Activated T-helper 2 cell treated with anti-CD3 and anti-CD28 coated beads, Interferon-gamma antibody, Interleukin-2, Interleukin-4, amounts not matched to agents 10 μg/mL and 5 μg/mL and 100 μg/mL, durations not matched to agents 14 hours and 24 hours and 36 hours (primary cell): ENCODE measurements around the gene MUC6. TPM values are rescaled to one million over a fixed set of nuclear protein-coding genes. Genes with fewer than 3 reads are reported as not detected.
"Not testable (repeated sequence)": the region's sequence is repeated elsewhere in the genome, so short reads cannot be mapped to it uniquely, and the experiment has no call there.

Source experiments
- DNase-seq: peaks from one replicate; pipeline ENCODE4 v3.0.0; 2021; ENCODE audit warnings: low spot score
- H3K27ac Mint-ChIP-seq: one replicate; pipeline ENCODE4 v1.8.0; 2021; ENCODE audit warnings: mixed read lengths
- H3K27me3 Mint-ChIP-seq: one replicate; pipeline ENCODE4 v1.8.0; 2021; ENCODE audit warnings: low read depth, mixed read lengths
- H3K36me3 Mint-ChIP-seq: one replicate; pipeline ENCODE4 v1.8.0; 2021; ENCODE audit warnings: low read depth, mixed read lengths
- H3K4me1 Mint-ChIP-seq: one replicate; pipeline ENCODE4 v1.8.0; 2021; ENCODE audit warnings: low read depth, mixed read lengths
- H3K4me3 Mint-ChIP-seq: one replicate; pipeline ENCODE4 v1.8.0; 2021; ENCODE audit warnings: low read depth, mild to moderate bottlenecking, moderate library complexity, mixed read lengths
- H3K9me3 Mint-ChIP-seq: one replicate; pipeline ENCODE4 v1.8.0; 2021; ENCODE audit warnings: mixed read lengths
- intact Hi-C: fragments of 100-400 bp; cut with micrococcal nuclease; formaldehyde crosslinking; loops from one replicate; pipeline ENCODE4 v1.15.1; 2023
- total RNA-seq: library from RNA; stranded (reverse); gene quantifications from 2 replicates; pipeline ENCODE4 v1.2.3, GENCODE V29; 2022

MUC6 gene
- total RNA-seq, 1 donor from 2014 or later: not detected

- intact Hi-C loops: no loop called here
- Mint-ChIP-seq H3K27me3 (no peaks in the 10 kb centered on the region), H3K27ac (no peak overlapping the region), H3K36me3 (no peaks in the 10 kb centered on the region), H3K4me1 (peaks cover 14% of the 10 kb centered on the region), H3K9me3 (peaks cover 21% of the 10 kb centered on the region), H3K4me3 (no peak overlapping the region)
- DNase-seq: no peak
These were observed 19.1 kb downstream of the MUC6 start for GRCh38 chr11:1017269-1018005.

DNA sequence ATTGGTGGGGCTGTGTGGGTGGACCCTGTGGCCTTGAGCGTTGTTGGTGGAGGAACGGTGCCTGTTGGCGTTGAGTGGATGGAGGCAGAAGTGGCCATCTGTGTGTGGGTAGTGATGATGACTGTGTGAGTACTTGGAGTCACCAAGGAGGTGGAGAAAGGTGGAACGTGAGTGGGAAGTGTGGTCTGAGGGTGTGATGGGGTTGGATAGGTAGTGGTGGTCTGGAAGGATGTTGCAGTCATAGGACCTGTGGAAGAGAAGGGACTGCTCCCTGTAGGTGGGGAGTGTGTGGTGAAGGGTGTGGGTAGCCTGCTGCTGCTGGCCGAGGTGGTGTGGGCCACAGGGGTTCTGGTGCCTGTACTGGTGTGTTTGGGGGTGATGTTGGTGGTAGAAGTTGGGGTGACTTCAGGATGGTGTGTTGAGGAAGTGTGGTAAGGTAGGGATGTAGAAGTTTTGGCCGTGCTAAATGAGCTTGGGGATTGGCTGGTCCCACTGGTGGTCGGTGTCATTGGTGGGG, 19.9 kb downstream of the MUC6 start:
- intact Hi-C loops, H3K4me3 Mint-ChIP-seq, DNase-seq, H3K36me3 Mint-ChIP-seq, H3K27ac Mint-ChIP-seq, H3K27me3 Mint-ChIP-seq: not testable (repeated sequence)
- H3K4me1 Mint-ChIP-seq: peaks cover 14% of the 10 kb centered on the region
- H3K9me3 Mint-ChIP-seq: peaks cover 21% of the 10 kb centered on the region

- Mint-ChIP-seq H3K4me1 (peaks cover 14% of the 10 kb centered on the region), H3K27me3 (no peaks in the 10 kb centered on the region), H3K27ac (no peak overlapping the region), H3K36me3 (no peaks in the 10 kb centered on the region), H3K9me3 (peaks cover 21% of the 10 kb centered on the region), H3K4me3 (no peak overlapping the region)
- no peak for DNase-seq
- intact Hi-C loops: no loop called here
These were observed 20.5 kb downstream of the MUC6 start for GRCh38 chr11:1015826-1016545.

GRCh38 chr11:1015064-1015463, 21.5 kb downstream of the MUC6 start:
- intact Hi-C loops: no loop called here
- Mint-ChIP-seq H3K36me3 (peaks cover 5% of the 10 kb centered on the region), H3K27ac (no peak overlapping the region), H3K4me1 (peaks cover 14% of the 10 kb centered on the region), H3K27me3 (no peaks in the 10 kb centered on the region), H3K9me3 (peaks cover 21% of the 10 kb centered on the region), H3K4me3 (no peak overlapping the region)
- DNase-seq: no peak

- Mint-ChIP-seq H3K27me3 (no peaks in the 10 kb centered on the region), H3K36me3 (peaks cover 11% of the 10 kb centered on the region), H3K4me1 (peaks cover 14% of the 10 kb centered on the region), H3K9me3 (peaks cover 21% of the 10 kb centered on the region), H3K27ac (no peak overlapping the region), H3K4me3 (no peak overlapping the region)
- DNase-seq: no peak
- intact Hi-C loops: no loop called here
These were observed 22.2 kb downstream of the MUC6 start for GRCh38 chr11:1014276-1014675.

DNA sequence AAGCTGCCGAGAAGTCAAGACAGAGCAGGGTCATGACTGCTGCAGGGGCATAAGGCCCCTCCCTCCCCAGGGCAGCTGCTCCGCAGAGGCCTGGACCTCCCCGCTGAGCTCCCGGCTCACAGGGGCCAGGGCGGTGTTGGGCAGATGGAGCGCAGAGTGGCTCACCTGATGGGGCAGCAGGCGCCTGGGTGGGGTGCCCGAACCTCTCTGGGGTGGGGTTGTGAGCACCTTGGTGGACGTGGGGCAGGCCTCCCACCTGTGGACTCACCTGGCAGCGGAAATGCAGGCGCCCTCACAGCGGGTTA, 22.9 kb downstream of the MUC6 start:
- Mint-ChIP-seq H3K4me3 (no peak overlapping the region), H3K36me3 (peaks cover 11% of the 10 kb centered on the region), H3K27ac (no peak overlapping the region), H3K9me3 (peaks cover 21% of the 10 kb centered on the region), H3K4me1 (peaks cover 14% of the 10 kb centered on the region), H3K27me3 (no peaks in the 10 kb centered on the region)
- intact Hi-C loops: no loop called here
- no peak for DNase-seq

DNA sequence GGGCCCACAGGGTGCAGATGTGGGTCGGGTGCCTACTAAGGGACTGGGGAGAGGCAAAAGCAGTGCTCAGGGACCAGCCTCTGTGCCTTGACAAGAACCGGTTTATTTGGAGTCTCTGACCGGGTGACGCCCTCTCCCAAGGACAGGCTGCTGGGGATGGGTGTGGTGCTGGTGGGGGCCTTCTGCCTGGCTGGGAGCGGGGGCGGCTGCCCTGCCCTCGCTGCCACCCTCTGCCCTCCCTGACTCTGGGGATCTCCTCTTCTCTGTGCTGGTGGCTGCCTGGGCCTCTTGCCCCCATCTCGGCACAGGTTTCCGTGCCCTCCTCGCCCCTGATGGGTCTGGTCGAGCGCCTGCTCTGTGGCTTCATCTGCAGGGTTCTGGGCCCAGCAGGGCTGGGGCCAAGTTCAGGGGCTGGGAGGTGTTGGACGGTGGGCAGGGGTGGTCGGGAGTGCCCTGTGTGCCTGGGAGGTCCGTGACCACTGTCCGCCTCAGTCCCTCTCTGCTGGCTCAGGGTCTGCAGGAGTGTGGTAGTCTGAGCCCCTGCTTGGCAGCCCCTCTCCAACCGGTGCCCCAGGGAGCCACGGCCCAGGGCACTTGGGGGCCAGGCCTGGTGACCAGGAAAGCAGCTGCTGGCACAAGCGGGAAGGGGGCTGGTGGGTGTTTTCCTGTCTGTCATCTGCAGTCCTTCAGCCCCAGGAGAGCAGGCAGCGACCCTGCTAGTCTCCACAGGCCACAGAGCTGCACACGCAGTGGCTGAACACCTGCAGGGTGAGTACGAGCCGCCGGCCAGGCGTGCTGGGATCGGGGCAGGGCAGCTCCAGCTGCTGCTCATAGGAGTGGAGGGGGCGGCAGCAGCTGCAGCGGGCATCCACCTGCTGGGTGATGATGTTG, 23.5 kb downstream of the MUC6 start:
- peaks cover 17% of the 10 kb centered on the region for H3K9me3 Mint-ChIP-seq
- peaks cover 11% of the 10 kb centered on the region for H3K36me3 Mint-ChIP-seq
- no peaks in the 10 kb centered on the region for H3K27me3 Mint-ChIP-seq
- intact Hi-C loops: no loop called here
- no peak overlapping the region for H3K4me3 Mint-ChIP-seq
- H3K4me1 Mint-ChIP-seq: peaks cover 11% of the 10 kb centered on the region
- DNase-seq: no peak
- no peak overlapping the region for H3K27ac Mint-ChIP-seq

DNA sequence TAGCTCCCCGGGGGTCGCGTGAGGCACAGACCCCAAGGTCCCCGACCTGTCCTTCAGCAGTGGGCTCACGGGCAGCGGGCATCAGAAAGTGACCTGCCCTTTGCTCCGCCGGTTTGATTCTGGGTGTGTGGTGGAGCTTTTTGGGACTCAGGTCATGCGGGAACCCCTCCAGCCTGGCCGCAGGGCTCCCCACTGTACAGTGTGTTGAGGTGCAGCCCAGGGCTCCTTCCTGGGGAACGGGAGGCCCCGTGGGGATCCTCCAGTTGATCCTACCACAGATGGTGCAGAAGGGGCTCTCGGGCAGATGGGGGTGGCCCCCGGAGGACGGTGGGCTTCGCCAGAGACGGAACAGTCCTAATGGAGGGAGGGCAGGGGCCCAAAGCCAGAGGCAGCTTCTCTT, 24.2 kb downstream of the MUC6 start:
- Mint-ChIP-seq H3K9me3 (peaks cover 10% of the 10 kb centered on the region), H3K4me3 (no peak overlapping the region), H3K36me3 (peaks cover 11% of the 10 kb centered on the region), H3K27ac (no peak overlapping the region), H3K4me1 (peaks cover 6% of the 10 kb centered on the region), H3K27me3 (no peaks in the 10 kb centered on the region)
- intact Hi-C loops: no loop called here
- DNase-seq: no peak

DNA sequence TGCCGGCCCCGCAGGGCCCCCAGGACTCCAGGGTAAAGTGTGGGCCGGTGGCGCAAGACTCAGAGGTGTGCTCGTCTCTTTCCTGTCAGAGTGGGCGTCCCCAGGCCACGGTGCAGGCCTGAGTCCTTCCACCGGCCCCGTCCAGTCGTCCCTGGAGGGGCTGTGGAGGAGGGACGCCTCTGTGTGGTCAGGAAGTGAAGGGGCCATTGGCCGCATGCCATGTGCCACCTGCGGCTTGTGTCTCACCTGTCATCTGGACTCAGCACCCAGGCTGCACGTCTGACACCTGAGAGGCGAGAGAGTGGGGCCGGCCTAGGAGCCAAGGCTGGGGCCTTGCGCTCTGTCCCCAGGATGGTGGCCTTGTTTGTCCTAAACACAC, 25.2 kb downstream of the MUC6 start:
- Mint-ChIP-seq H3K27ac (no peak overlapping the region), H3K4me3 (no peak overlapping the region), H3K36me3 (peaks cover 11% of the 10 kb centered on the region), H3K27me3 (no peaks in the 10 kb centered on the region), H3K9me3 (peaks cover under 1% of the 10 kb centered on the region), H3K4me1 (no peaks in the 10 kb centered on the region)
- intact Hi-C loops: no loop called here
- DNase-seq: no peak

- Mint-ChIP-seq H3K27ac (no peak overlapping the region), H3K36me3 (peaks cover 11% of the 10 kb centered on the region), H3K4me1 (no peaks in the 10 kb centered on the region), H3K27me3 (no peaks in the 10 kb centered on the region), H3K9me3 (no peaks in the 10 kb centered on the region), H3K4me3 (no peak overlapping the region)
- intact Hi-C loops: no loop called here
- no peak for DNase-seq
These were observed 25.8 kb downstream of the MUC6 start for GRCh38 chr11:1010551-1011319.

DNA sequence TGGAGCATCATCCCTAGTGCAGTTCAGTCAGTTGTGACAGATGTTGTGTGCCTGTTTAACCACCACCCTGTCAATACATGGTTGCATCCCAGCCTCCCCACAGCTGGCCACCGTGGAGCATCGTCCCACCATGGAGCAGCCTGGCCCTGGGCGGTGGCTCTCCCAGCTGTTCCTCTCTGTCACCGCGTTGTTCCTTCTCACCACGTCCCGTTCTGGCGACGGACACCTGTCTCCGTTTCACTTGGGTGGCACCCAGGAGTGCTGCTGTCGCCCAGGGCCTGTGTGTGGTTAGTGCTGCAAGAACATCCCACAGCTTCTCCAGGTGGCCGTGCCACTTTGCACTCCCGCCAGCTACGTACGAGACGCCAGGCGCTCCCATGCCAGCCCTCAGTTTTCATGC, 26.5 kb downstream of the MUC6 start:
- Mint-ChIP-seq H3K9me3 (no peaks in the 10 kb centered on the region), H3K4me1 (no peaks in the 10 kb centered on the region), H3K27me3 (no peaks in the 10 kb centered on the region), H3K4me3 (no peak overlapping the region), H3K36me3 (peaks cover 11% of the 10 kb centered on the region), H3K27ac (no peak overlapping the region)
- intact Hi-C loops: no loop called here
- no peak for DNase-seq

DNA sequence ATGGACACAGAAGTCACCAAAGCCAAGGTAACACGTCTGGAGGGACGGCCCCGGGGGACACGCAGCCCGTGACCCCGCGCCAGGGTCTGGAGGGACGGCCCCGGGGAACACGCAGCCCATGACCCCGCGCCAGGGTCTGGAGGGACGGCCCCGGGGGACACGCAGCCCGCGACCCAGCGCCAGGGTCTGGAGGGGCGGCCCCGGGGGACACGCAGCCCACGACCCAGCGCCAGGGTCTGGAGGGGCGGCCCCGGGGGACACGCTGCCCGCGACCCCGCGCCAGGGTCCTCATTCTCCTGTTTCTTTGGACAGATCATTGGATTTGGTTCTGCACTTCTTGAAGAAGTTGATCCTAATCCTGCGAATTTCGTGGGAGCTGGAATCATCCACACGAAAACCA, 27.1 kb downstream of the MUC6 start:
- Mint-ChIP-seq H3K27ac (no peak overlapping the region), H3K4me1 (no peaks in the 10 kb centered on the region), H3K27me3 (no peaks in the 10 kb centered on the region), H3K36me3 (peaks cover 11% of the 10 kb centered on the region), H3K9me3 (no peaks in the 10 kb centered on the region), H3K4me3 (no peak overlapping the region)
- DNase-seq: no peak
- intact Hi-C loops: no loop called here
